HepG2 (cell line): ENCODE results near the gene MAPK11. TPM values are rescaled to one million over a fixed set of nuclear protein-coding genes. Genes with fewer than 3 reads are reported as not detected.
A peak's percentile ranks its signal among the peaks of the same experiment; 100 is the strongest.

ENCODE experiments used
- ATAC-seq: fragments of 200-7000 bp; cut with Tn5 transposase; 3 replicates; pipeline ENCODE4 v1.9.1; 2020; ENCODE audit warnings: mild to moderate bottlenecking, moderate library complexity
- BruUV-seq: library from RNA; stranded (reverse); fragments of 400-500 nt; replicated peaks from 2 replicates; lab custom pipeline; 2021; lab: Mats Ljungman, UMichigan
- CTCF ChIA-PET: fragments of 300-600 bp; formaldehyde crosslinking; extraction: SDS; loops from one replicate; lab custom pipeline; 2021; ENCODE audit warnings: low total read pairs, inconsistent platforms, low intra/inter-chr PET ratio; lab: Yijun Ruan, JAX
- POLR2A ChIA-PET: fragments of 350-600 bp; sonication (Branson Sonifier 250); formaldehyde crosslinking; loops from one replicate; lab custom pipeline; 2020; ENCODE audit warnings: antibody characterized with exemption, inconsistent platforms; lab: Yijun Ruan, JAX
- DNase-seq: peaks from one replicate; pipeline ENCODE4 v3.0.0-alpha.2; 2015; ENCODE audit warnings: low spot score
- FAIRE-seq: peaks from 3 replicates; lab custom pipeline; 2011; peaks lifted over from hg19 to GRCh38; lab: Jason Lieb, UNC
- H2AFZ ChIP-seq: one replicate; pipeline ENCODE4 v1.6.1; 2011; ENCODE audit warnings: low read length, inconsistent platforms
- H3K27ac ChIP-seq: fragments of 300-600 bp; 3 replicates; pipeline ENCODE4 v1.8.0; 2011; ENCODE audit warnings: mixed run types, mild to moderate bottlenecking, mixed read lengths, low read length, inconsistent platforms; ENCODE audit not compliant: insufficient read depth; ENCODE audit errors: extremely low read length
- H3K27me3 ChIP-seq, 2 experiments: fragments of 200-600 bp in 1 of 2; 2 replicates in 1 of 2; 3 replicates in 1 of 2; pipeline versions ENCODE4 v1.6.0 to v1.8.0; 2011; ENCODE audit warnings: low read length in 2 of 2, mild to moderate bottlenecking in 2 of 2, moderate library complexity in 2 of 2, inconsistent platforms in 1 of 2; ENCODE audit not compliant: insufficient read depth in 2 of 2, control insufficient read depth in 1 of 2
- H3K36me3 ChIP-seq, 2 experiments: fragments of 200-600 bp in 1 of 2; replicated peaks in 1 of 2; 2 replicates in 1 of 2; 3 replicates in 1 of 2; pipeline versions ENCODE4 v1.5.1 to v1.8.0; 2011; ENCODE audit warnings: low read length in 2 of 2, inconsistent platforms in 1 of 2; ENCODE audit not compliant: insufficient read depth in 2 of 2, control insufficient read depth in 1 of 2
- H3K4me1 ChIP-seq: 2 replicates; pipeline ENCODE4 v1.5.1; 2012; ENCODE audit warnings: low read length, inconsistent platforms; ENCODE audit not compliant: insufficient read depth
- H3K4me2 ChIP-seq: 2 replicates; pipeline ENCODE4 v1.6.0; 2011; ENCODE audit warnings: low read depth, low read length, inconsistent platforms
- H3K4me3 ChIP-seq, 3 experiments: fragments of 200-600 bp in 1 of 3; sonication (generic), shearing (Covaris generic) in 1 of 3; replicated peaks in 1 of 3; 2 replicates each; pipeline ENCODE4 v1.5.1; 2011 to 2016; ENCODE audit warnings: low read length in 3 of 3, inconsistent platforms in 2 of 3, low read depth in 2 of 3, mild to moderate bottlenecking in 2 of 3, control low read depth in 1 of 3, mixed read lengths in 1 of 3; ENCODE audit not compliant: insufficient read depth in 1 of 3
- H3K79me2 ChIP-seq: one replicate; pipeline ENCODE4 v1.6.1; 2011; ENCODE audit warnings: low read length, inconsistent platforms; ENCODE audit not compliant: insufficient read depth
- H3K9ac ChIP-seq: 2 replicates; pipeline ENCODE4 v1.6.0; 2011; ENCODE audit warnings: mild to moderate bottlenecking, low read depth, low read length, inconsistent platforms; ENCODE audit not compliant: insufficient read depth
- H3K9me3 ChIP-seq: 2 replicates; pipeline ENCODE4 v1.5.1; 2012; ENCODE audit warnings: mild to moderate bottlenecking, low read length
- H4K20me1 ChIP-seq: 2 replicates; pipeline ENCODE4 v1.6.0; 2011; ENCODE audit warnings: inconsistent platforms, mild to moderate bottlenecking, low read length, moderate library complexity; ENCODE audit not compliant: insufficient read depth
- AKAP8 ChIP-seq: sonication (generic); formaldehyde crosslinking; IDR thresholded peaks from 2 replicates; pipeline ENCODE4 v1.5.1; 2020; ENCODE audit warnings: mild to moderate bottlenecking, missing genetic modification reagents
- ETS1 ChIP-seq: sonication (generic); formaldehyde crosslinking; IDR thresholded peaks from 2 replicates; pipeline ENCODE4 v1.4.0; 2020; ENCODE audit warnings: missing genetic modification reagents
- GZF1 ChIP-seq: sonication (generic); formaldehyde crosslinking; IDR thresholded peaks from 2 replicates; pipeline ENCODE4 v1.5.1; 2020; ENCODE audit warnings: mild to moderate bottlenecking, missing genetic modification reagents
- ISX ChIP-seq: sonication (generic); formaldehyde crosslinking; conservative IDR thresholded peaks from 2 replicates; pipeline ENCODE4 v1.5.0; 2020; ENCODE audit warnings: missing genetic modification reagents
- JARID2 ChIP-seq: sonication (generic); formaldehyde crosslinking; IDR thresholded peaks from 2 replicates; pipeline ENCODE4 v1.8.1; 2023; ENCODE audit warnings: missing genetic modification reagents, inconsistent platforms; ENCODE audit not compliant: insufficient replicate concordance
- MEF2D ChIP-seq: sonication (generic); formaldehyde crosslinking; IDR thresholded peaks from 2 replicates; pipeline ENCODE4 v1.5.1; 2020; ENCODE audit warnings: mild to moderate bottlenecking, missing genetic modification reagents
- NPAS2 ChIP-seq: sonication (generic); formaldehyde crosslinking; IDR thresholded peaks from 2 replicates; pipeline ENCODE4 v1.8.0; 2022; ENCODE audit warnings: mild to moderate bottlenecking, missing genetic modification reagents, borderline replicate concordance
- PATZ1 ChIP-seq: sonication (generic); formaldehyde crosslinking; IDR thresholded peaks from 2 replicates; pipeline ENCODE4 v1.4.0; 2020; ENCODE audit warnings: missing genetic modification reagents
- SNAPC5 ChIP-seq: sonication (generic); formaldehyde crosslinking; IDR thresholded peaks from 2 replicates; pipeline ENCODE4 v1.8.1; 2023; ENCODE audit warnings: mild to moderate bottlenecking, missing genetic modification reagents, borderline replicate concordance
- ZBTB1 ChIP-seq: sonication (generic); formaldehyde crosslinking; IDR thresholded peaks from 2 replicates; pipeline ENCODE4 v1.4.0; 2020; ENCODE audit warnings: missing genetic modification reagents, borderline replicate concordance
- ZNF136 ChIP-seq: sonication (generic); formaldehyde crosslinking; IDR thresholded peaks from 2 replicates; pipeline ENCODE4 v1.8.1; 2022; ENCODE audit warnings: low read depth, mild to moderate bottlenecking, moderate library complexity, missing genetic modification reagents
- ZNF337 ChIP-seq: sonication (generic); formaldehyde crosslinking; IDR thresholded peaks from 2 replicates; pipeline ENCODE4 v1.5.1; 2020; ENCODE audit warnings: missing genetic modification reagents, low read depth, mild to moderate bottlenecking, borderline replicate concordance
- ZNF569 ChIP-seq: sonication (generic); formaldehyde crosslinking; IDR thresholded peaks from 2 replicates; pipeline ENCODE4 v1.5.0; 2020; ENCODE audit warnings: mild to moderate bottlenecking, missing genetic modification reagents, moderate library complexity, borderline replicate concordance
- ZNF75D ChIP-seq: sonication (generic); formaldehyde crosslinking; IDR thresholded peaks from 2 replicates; pipeline ENCODE4 v1.8.1; 2023; ENCODE audit warnings: missing genetic modification reagents, mild to moderate bottlenecking, borderline replicate concordance
- WGBS: methylation state at CpG from one replicate; pipeline ENCODE4 v1.1.6; 2017; ENCODE audit warnings: low lambda C conversion rate; 5-methylcytosine and 5-hydroxymethylcytosine counted together
- in situ Hi-C: cut with HindIII; loops from 2 replicates; pipeline ENCODE4 v1.10.0; 2017; ENCODE audit warnings: low pct_unique_long_range_greater_than_20kb; ENCODE audit not compliant: extremely low pct_ligation_motif_present
- intact Hi-C: fragments of 100-400 bp; cut with micrococcal nuclease; formaldehyde crosslinking; loops from one replicate; pipeline ENCODE4 v1.10.0; 2022; ENCODE audit not compliant: unreplicated experiment
- polyA plus RNA-seq, 8 experiments: library from polyadenylated mRNA; depleted of rRNA in 3 of 8; stranded (reverse) in 7 of 8; unstranded in 1 of 8; fragments of >200 nt; fragmentation: Illumina TruSeq in 4 of 8; extraction: Trizol in 4 of 8; gene quantifications; 2 replicates each; pipeline versions ENCODE4 v1.2.1 to v1.2.3, GENCODE V29; 2011 to 2016; ENCODE audit warnings: low read depth in 4 of 8, missing spikeins in 1 of 8, mixed read lengths in 1 of 8; ENCODE audit not compliant: insufficient read depth in 1 of 8
- total RNA-seq, 5 experiments: library from RNA; depleted of rRNA; stranded (reverse); fragments of >200 nt; fragmentation: Illumina TruSeq; extraction: Trizol; gene quantifications; 2 replicates each; pipeline ENCODE4 v1.2.3, GENCODE V29; 2016; ENCODE audit warnings: low read depth in 1 of 5

Gene MAPK11
- total and polyA plus RNA-seq, 2 of the 13 experiments (the other 11 are each of a cell fraction or from before 2014, with no cell fraction given), result 0.15 to 0.17 TPM

GRCh38 chr22:50260434-50260800 is 9.8 kb downstream of the MAPK11 start:
- H3K27me3 ChIP-seq, result peaks cover 9 to 26% of the 10 kb centered on the region in 2 experiments; a peak in 4 of 5 replicates
- in situ Hi-C loops (no loop called here), intact Hi-C loops (no loop called here)
- 13% methylated on average over 5 of the region's 11 CpGs for WGBS
- H3K36me3 ChIP-seq, result 0 out of 5 replicates have a peak, but pooled peaks cover 0 to 3% of the 10 kb centered on the region in 2 experiments
- peak overlapping the region; percentile 54 to 74 (median 71); a peak in 5 of 6 replicates for H3K4me3 ChIP-seq
- FAIRE-seq, result no peak
- H3K4me2 ChIP-seq, result peak overlapping the region; percentile 80
- POLR2A ChIA-PET, result interaction anchor here (1.4 to 2.4 kb wide), 4 partner anchors 9 to 46 kb away, joined by 4 to 10 read pairs (median 7); partner anchors contain the start of genes HDAC10 and PLXNB2
- peak overlapping the region; percentile 61 for H3K9ac ChIP-seq
- no peak overlapping the region for H2AFZ ChIP-seq
- CTCF ChIA-PET, result interaction anchor here (1.0 kb wide), 1 partner anchor 16 kb away, joined by 3 read pairs; no protein-coding TSS in a partner anchor
- H3K27ac ChIP-seq, result no peak overlapping the region
- H4K20me1 ChIP-seq, result no peaks in the 10 kb centered on the region
- no peaks in the 10 kb centered on the region for H3K79me2 ChIP-seq
- no TSS peak for BruUV-seq
- ATAC-seq, result no peak; the same call in 2 of the 3 replicates
- H3K9me3 ChIP-seq, result no peaks in the 10 kb centered on the region
- TF ChIP-seq PATZ1 (CRISPR knock-in tag), result 0 out of 2 replicates have a peak, but pooled peaks have one; percentile 4
- no peak for TF ChIP-seq ISX (CRISPR knock-in tag)
- TF ChIP-seq, all 625 proteins: peak for 1
- no peak for DNase-seq
- peaks cover 43% of the 10 kb centered on the region for H3K4me1 ChIP-seq

- H3K79me2 ChIP-seq, result no peaks in the 10 kb centered on the region
- POLR2A ChIA-PET, result interaction anchor here (1.1 kb wide), 1 partner anchor 8 kb away, joined by 3 read pairs; the partner anchor contains the start of gene HDAC10
- no peaks in the 10 kb centered on the region for H4K20me1 ChIP-seq
- intact Hi-C loops, result no loop called here
- H3K4me3 ChIP-seq, result no peak overlapping the region
- H3K4me1 ChIP-seq, result peaks cover 43% of the 10 kb centered on the region
- BruUV-seq, result no TSS peak
- in situ Hi-C loops, result no loop called here
- WGBS, result 95% methylated on average over 14 of the region's 15 CpGs
- H3K9ac ChIP-seq, result no peak overlapping the region
- CTCF ChIA-PET, result no interaction called here
- H3K27me3 ChIP-seq, result peaks cover 8 to 16% of the 10 kb centered on the region in 2 experiments; a peak in 4 of 5 replicates
- no peak for FAIRE-seq
- H3K27ac ChIP-seq, result no peak overlapping the region
- H3K9me3 ChIP-seq, result no peaks in the 10 kb centered on the region
- H3K36me3 ChIP-seq, result peaks cover 3% of the 10 kb centered on the region in 2 experiments; a peak in 1 of 5 replicates
- no peak overlapping the region for H2AFZ ChIP-seq
- no peak overlapping the region for H3K4me2 ChIP-seq
- no peak for DNase-seq
- ATAC-seq, result no peak
- TF ChIP-seq SNAPC5 (CRISPR knock-in tag) (no peak), NPAS2 (CRISPR knock-in tag) (no peak), GZF1 (CRISPR knock-in tag) (no peak), JARID2 (CRISPR knock-in tag) (no peak), ZNF337 (CRISPR knock-in tag) (no peak), AKAP8 (CRISPR knock-in tag) (no peak), ZBTB1 (CRISPR knock-in tag) (no peak), ZNF569 (no peak), MEF2D (CRISPR knock-in tag) (no peak), ZNF136 (CRISPR knock-in tag) (no peak), ZNF75D (CRISPR knock-in tag) (no peak), ETS1 (CRISPR knock-in tag) (no peak)
Measured at GRCh38 chr22:50259302-50259701, 10.9 kb downstream of the MAPK11 start.
